ENCODE data around the gene HSD17B8.

Gene HSD17B8

DNA sequence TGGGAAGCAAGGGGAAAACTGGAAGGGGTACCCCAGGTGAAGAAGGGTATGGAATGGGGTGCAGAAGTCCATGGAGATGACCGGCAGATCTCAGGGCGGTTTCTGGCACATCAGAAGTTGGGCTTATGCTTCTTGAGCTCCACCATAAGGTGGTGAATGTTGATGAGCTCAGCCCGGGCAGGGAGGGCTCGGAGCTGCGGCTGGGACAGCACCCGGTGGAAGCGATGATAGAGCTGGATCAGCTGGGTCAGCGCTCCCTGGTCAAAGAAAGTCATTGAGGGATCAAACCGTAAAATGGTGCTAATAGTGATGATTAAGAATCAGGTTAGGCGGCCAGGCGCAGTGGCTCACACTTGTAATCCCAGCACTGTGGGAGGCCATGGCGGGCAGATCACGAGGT lies 46.3 kb downstream of the HSD17B8 start:
- TF ChIP-seq TCF12 (IDR thresholded peaks at IDR 0.05; ENCODE audit: low read depth), result no peak

- TF ChIP-seq RAD21 (IDR thresholded peaks at IDR 0.05; ENCODE audit: low read depth), result no peak
These were observed 47.0 kb downstream of the HSD17B8 start for GRCh38 chr6:33251395-33252012.

DNA sequence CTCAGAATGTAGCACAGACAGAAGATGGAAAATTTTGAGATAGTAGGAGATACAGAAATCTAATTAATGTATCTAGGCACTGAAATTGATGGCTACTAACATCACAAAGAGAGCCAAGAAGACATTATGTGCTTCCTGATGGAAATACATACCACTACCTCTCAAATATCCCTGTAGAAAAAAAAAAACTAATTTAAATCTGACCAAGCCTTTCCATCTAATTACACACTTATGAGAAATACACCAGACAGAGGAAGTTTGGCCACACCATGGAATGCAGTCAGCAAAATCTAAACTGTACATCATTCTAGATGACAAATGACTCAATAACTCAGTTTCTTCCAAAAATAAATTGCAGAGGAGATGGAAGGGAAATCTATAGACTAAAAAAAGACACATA lies 48.3 kb downstream of the HSD17B8 start:
- no peak for TF ChIP-seq TCF12 (IDR thresholded peaks at IDR 0.05; ENCODE audit: low read depth)
- TF ChIP-seq USF1 (IDR thresholded peaks at IDR 0.05), result no peak

- TF ChIP-seq TCF12 (IDR thresholded peaks at IDR 0.05; ENCODE audit: low read depth) (no peak), YY1 (IDR thresholded peaks at IDR 0.05; ENCODE audit: low read depth) (no peak), USF1 (IDR thresholded peaks at IDR 0.05) (no peak), REST (IDR thresholded peaks at IDR 0.05; ENCODE audit: low read depth) (no peak)
These were observed 50.1 kb downstream of the HSD17B8 start for GRCh38 chr6:33254591-33254990.
